Liver (tissue), 3 donors: Measurements from ENCODE around the gene AGBL4.

Experiments
- CTCF ChIP-seq: fragments of 150-350 bp; IDR thresholded peaks from 2 replicates; pipeline ENCODE4 v1.5.1; 2017; ENCODE audit warnings: improper control_type of control experiment, low read depth, low read length; ENCODE audit not compliant: missing input control
- FOXA1 ChIP-seq: IDR thresholded peaks from 2 replicates; pipeline ENCODE4 v1.6.1; 2016; ENCODE audit warnings: antibody characterized with exemption
- RAD21 ChIP-seq, 2 donors: IDR thresholded peaks; 2 replicates each; pipeline ENCODE4 v1.6.1; 2016; ENCODE audit warnings: antibody characterized with exemption in 2 of 2, mild to moderate bottlenecking in 2 of 2
- SP1 ChIP-seq: IDR thresholded peaks from 2 replicates; pipeline ENCODE4 v1.6.1; 2018; ENCODE audit warnings: antibody characterized with exemption, mild to moderate bottlenecking
- ZBTB33 ChIP-seq: IDR thresholded peaks from 2 replicates; pipeline ENCODE4 v1.6.1; 2016; ENCODE audit warnings: antibody characterized with exemption
- donor health status: healthy.
- donor health status: healthy.

GRCh38 chr1:48908606-48909005 is 1115.1 kb downstream of the AGBL4 start:
- TF ChIP-seq CTCF = no peak
- no peak for TF ChIP-seq SP1
- TF ChIP-seq RAD21 (IDR thresholded peaks at IDR 0.05) = no peak
- no peak for TF ChIP-seq ZBTB33
- TF ChIP-seq FOXA1 = no peak
